ENCODE measurements around the gene ALG1L2. TPM values are rescaled to one million over a fixed set of nuclear protein-coding genes. Genes with fewer than 3 reads are reported as not detected.
"Not testable (repeated sequence)": the region's sequence is repeated elsewhere in the genome, so short reads cannot be mapped to it uniquely, and the experiment has no call there.

ALG1L2 gene
- total RNA-seq, 1 donor from 2014 or later, result 1.5 TPM

- not testable (repeated sequence) for H3K27ac ChIP-seq, H3K36me3 ChIP-seq, H3K27me3 ChIP-seq, H3K4me1 ChIP-seq, ATAC-seq, H3K9me3 ChIP-seq, H3K4me3 ChIP-seq
- intact Hi-C loops (cut with DNase I), result loop anchor here (10.0 kb wide), 1 partner anchor 153 kb away; no protein-coding TSS in a partner anchor
- TF ChIP-seq CTCF (IDR thresholded peaks at IDR 0.05), result peak; percentile 59
- DNase-seq, result peak; percentile 79
Measured at GRCh38 chr3:130097690-130098638, 16.3 kb downstream of the ALG1L2 start.

GRCh38 chr3:130098639-130099385, 17.2 kb downstream of the ALG1L2 start:
- H3K9me3 ChIP-seq, H3K36me3 ChIP-seq, H3K4me3 ChIP-seq, H3K27ac ChIP-seq, H3K27me3 ChIP-seq, ATAC-seq, H3K4me1 ChIP-seq, DNase-seq: not testable (repeated sequence)
- intact Hi-C loops (cut with DNase I), result loop anchor here (10.0 kb wide), 1 partner anchor 154 kb away; no protein-coding TSS in a partner anchor

- H3K36me3 ChIP-seq; H3K9me3 ChIP-seq; H3K4me3 ChIP-seq; H3K4me1 ChIP-seq; DNase-seq; intact Hi-C loops (cut with DNase I); ATAC-seq; H3K27me3 ChIP-seq; H3K27ac ChIP-seq: not testable (repeated sequence)
Measured at GRCh38 chr3:130102545-130102944, 20.9 kb downstream of the ALG1L2 start.

DNA sequence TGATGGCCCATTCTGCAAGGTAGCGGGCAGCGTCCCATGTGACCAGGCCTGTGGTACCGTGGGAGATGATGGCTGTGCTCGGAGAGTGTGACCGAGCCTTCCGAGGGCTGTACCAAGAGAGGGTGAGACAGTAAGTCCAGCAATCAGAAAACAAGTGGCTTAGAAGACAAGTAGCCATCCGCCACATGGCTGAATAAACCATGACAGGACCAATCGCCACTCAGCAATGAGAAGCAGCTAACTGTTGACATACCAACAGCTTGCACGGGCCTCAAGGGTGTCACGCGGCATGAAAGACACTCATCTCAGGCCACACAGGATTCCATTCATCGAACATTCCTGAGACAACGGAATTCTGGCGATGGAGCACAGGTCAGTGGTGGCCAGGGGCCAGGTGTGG, 22.6 kb downstream of the ALG1L2 start:
- DNase-seq; intact Hi-C loops (cut with DNase I); H3K36me3 ChIP-seq; H3K9me3 ChIP-seq; ATAC-seq; H3K27ac ChIP-seq; H3K27me3 ChIP-seq; H3K4me3 ChIP-seq; H3K4me1 ChIP-seq: not testable (repeated sequence)

DNA sequence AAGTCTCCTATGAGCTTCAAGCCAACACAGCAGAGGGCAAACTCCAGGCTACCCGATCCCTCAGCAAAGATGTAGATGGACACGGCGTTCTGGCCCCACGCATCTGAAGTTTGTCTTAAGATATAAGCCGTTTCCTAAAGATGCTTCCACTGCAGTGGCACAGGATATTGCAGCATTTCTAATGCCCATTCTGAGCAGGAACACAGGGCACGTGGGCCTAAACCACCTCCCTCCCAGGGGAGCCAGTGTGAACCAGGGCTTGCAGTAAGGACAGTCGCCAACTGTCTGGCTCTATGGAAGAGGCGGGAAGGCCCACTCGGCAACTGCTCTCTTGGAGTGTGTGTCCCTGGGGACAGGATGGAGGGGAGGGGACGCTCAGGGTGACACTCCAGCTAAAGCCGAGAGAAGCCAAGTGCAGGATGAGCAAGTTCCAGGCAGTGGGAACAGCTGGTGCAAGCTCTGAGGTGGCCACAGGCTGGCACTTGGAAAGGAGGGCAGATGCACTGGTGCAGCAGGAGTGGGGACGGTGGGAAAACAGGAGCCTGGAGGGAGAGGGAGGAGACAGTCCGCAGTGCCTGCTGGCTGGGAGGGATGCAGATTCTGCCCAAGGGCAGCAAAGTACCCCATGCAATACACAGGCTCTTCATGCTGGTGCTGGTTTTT, 25.8 kb downstream of the ALG1L2 start:
- H3K36me3 ChIP-seq; H3K9me3 ChIP-seq; ATAC-seq; DNase-seq; H3K4me3 ChIP-seq; H3K27me3 ChIP-seq; H3K27ac ChIP-seq; H3K4me1 ChIP-seq; intact Hi-C loops (cut with DNase I): not testable (repeated sequence)

DNA sequence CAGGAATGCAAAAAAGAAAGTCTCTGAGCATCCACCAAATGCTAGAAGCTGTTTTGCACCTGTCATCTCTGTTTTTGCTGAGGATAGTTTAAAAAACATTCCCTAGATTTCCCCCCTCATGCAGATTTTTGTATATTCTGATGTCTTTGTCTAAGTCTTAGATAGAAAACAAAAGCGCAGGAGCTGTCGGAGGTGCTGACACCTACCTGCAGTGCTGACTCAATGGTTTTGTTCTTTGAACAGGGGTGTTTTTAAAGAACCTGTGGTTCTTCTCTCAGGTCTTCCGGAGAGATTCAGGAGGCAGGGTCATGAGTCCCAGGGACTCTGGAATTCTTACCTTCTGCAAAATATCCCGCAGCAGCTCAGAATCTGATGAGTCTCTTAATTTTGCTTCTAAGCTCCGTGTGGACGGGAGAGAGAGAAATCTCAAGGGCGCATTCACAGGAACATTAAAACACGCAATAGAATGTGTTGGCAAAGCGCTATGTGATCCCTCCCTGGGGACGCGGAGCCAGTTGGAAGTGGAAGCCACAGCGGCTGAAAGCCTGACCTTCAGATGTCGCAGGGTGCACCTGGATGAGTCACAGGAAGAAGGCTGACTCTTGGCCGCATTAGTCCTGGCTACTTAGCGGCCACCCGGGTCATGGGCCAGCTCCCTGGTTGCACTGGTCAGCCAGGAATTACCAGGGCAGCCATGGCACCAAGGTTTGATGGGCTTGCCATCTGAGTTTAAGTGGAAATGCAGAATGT, 27.4 kb downstream of the ALG1L2 start:
- H3K4me1 ChIP-seq; ATAC-seq; H3K4me3 ChIP-seq; intact Hi-C loops (cut with DNase I); H3K9me3 ChIP-seq; H3K27me3 ChIP-seq; H3K27ac ChIP-seq; DNase-seq; H3K36me3 ChIP-seq: not testable (repeated sequence)

DNA sequence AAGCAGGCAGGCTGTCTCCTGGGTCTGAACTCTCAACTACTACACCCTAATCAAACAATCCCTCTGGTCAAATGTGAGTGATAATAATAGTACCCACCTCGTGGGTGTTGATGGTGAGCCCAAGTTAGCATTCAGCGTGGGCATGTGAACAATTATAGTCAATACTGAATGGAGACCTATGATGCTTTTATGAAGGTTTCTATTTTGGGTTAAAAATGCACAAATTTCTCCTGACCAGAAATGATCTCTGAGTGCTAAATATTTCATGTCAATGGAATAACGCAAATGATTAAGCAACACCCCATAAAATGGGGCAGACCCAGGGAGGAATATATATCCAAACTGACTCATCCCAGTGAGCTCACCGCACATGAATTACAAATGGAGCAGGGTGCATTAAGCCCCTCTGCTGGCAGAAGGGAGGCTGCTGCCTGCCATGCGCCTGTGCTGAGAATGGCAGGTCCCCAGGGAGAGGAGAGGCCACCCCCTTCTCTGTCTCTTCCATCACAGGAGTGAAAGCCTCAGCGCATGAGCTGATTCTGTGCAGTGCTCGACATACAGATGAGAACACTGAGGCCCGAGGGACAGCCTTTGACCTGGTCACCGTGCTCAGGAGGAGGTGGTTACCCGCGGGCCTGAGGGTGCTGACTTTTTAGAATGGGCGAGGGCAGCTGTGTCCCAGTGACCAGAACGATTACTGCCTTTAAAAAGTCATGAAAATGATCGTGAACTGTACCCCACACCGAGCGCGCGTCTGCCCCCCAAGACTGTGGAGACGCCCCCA, 28.9 kb downstream of the ALG1L2 start:
- Histone ChIP-seq H3K4me3 (peak overlapping the region; percentile 78), H3K27ac (peak overlapping the region; percentile 65)
- H3K36me3 ChIP-seq; intact Hi-C loops (cut with DNase I); H3K9me3 ChIP-seq; DNase-seq; ATAC-seq; H3K27me3 ChIP-seq; H3K4me1 ChIP-seq: not testable (repeated sequence)
